ENCODE data around the gene BEND7.

DNA sequence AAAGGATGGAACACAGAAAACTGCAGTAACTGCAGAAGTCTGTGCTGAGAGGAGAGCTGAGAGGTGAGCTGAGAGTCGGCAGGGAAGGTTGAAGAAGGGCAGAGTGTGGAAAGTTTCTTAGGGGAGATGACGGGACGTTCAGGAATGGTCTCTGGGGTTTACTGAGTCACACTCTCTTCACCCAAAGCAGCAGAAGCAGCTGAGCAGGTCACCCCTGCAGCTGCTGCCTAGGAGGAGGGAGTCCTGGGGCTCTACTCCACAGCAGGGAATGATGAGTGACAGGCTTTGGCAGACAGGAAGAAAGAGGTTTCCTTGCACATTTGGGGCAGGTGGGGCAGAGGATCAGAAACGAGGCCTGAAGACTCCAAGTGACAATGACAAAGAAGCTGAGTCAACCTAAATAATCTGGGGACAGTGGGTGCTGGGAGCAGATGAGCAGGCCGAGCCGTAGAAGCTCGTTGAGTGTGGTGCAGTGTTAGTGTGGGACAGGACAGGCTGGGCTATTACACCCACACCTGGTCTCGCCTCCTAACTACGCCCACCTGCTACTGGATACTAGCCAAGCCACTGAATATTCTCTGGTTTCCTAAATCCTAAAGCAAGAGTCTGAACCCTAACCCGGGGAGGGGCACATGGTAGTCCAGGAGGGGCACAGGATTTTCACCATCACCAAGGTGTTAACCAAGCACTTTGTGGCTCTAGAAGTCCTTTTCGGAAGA is 24.9 kb downstream of the BEND7 start:
- no peak for TF ChIP-seq POLR2A (IDR thresholded peaks at IDR 0.05; ENCODE audit: low read length)
- TF ChIP-seq GATA1 (IDR thresholded peaks at IDR 0.05; ENCODE audit: low read depth, low read length), result no peak

All from erythroblast (primary cell).